ENCODE measurements around the gene PHETA2. TPM values are rescaled to one million over a fixed set of nuclear protein-coding genes. Genes with fewer than 3 reads are reported as not detected.

PHETA2 gene
- total and polyA plus RNA-seq, 2 donors (not counting 3 experiments of a cell fraction or from before 2014, with no cell fraction given) = 25.4 to 29.9 TPM

GRCh38 chr22:42025421-42025820, 48.6 kb upstream of the PHETA2 start:
- no peaks in the 10 kb centered on the region for H4K20me1 ChIP-seq (replicated peaks; ENCODE audit: control insufficient read depth, extremely low read depth, insufficient read depth, low read length)
- dilution Hi-C loops (cut with MboI; ENCODE audit: extremely low pct_ligation_motif_present, low sequenced_read_pairs) = no loop called here

GRCh38 chr22:42026705-42027104, 47.3 kb upstream of the PHETA2 start:
- ChIA-PET CTCF (no interaction called here), POLR2A (no interaction called here)
- no TSS peak for BruUV-seq (replicated peaks)
- no peak overlapping the region for H2AFZ ChIP-seq (ENCODE audit: low read depth, low read length)
- dilution Hi-C loops (cut with MboI; ENCODE audit: extremely low pct_ligation_motif_present, low sequenced_read_pairs) (no loop called here), intact Hi-C loops (cut with micrococcal nuclease) (no loop called here)
- H4K20me1 ChIP-seq (replicated peaks; ENCODE audit: control insufficient read depth, extremely low read depth, insufficient read depth, low read length) = no peaks in the 10 kb centered on the region
- no peaks in the 10 kb centered on the region for H3K4me1 ChIP-seq (ENCODE audit: control insufficient read depth, extremely low read depth, insufficient read depth, low read length)
- H3K9me3 ChIP-seq (replicated peaks; ENCODE audit: control insufficient read depth, insufficient read depth, low read length) = no peaks in the 10 kb centered on the region
- H3K4me2 ChIP-seq (ENCODE audit: insufficient read depth, low read length) = no peak overlapping the region
- H3K4me3 ChIP-seq (replicated peaks in 1 of 3; ENCODE audit: insufficient read depth in 1 of 3, low read depth in 1 of 3, low read length in 3 of 3) = no peak overlapping the region
- no peak overlapping the region for H3K27ac ChIP-seq (ENCODE audit: insufficient read depth, low read depth, low read length)
- no peaks in the 10 kb centered on the region for H3K9me1 ChIP-seq (replicated peaks; ENCODE audit: control insufficient read depth, extremely low read depth, insufficient read depth, low read length)
- FAIRE-seq = no peak
- peaks cover 3 to 13% of the 10 kb centered on the region in 2 experiments for H3K27me3 ChIP-seq (ENCODE audit: control insufficient read depth in 2 of 2, insufficient read depth in 2 of 2, low read length in 2 of 2)
- no peaks in the 10 kb centered on the region for H3K79me2 ChIP-seq (ENCODE audit: control insufficient read depth, insufficient read depth, low read length)
- TF ChIP-seq MAX (IDR thresholded peaks at IDR 0.05; ENCODE audit: insufficient read depth, insufficient read length) = no peak
- TF ChIP-seq JUN (IDR thresholded peaks at IDR 0.05; ENCODE audit: borderline replicate concordance, insufficient read depth, insufficient read length, low read depth) = no peak
- TF ChIP-seq FOS (IDR thresholded peaks at IDR 0.05; ENCODE audit: borderline replicate concordance, insufficient read depth, low read length) = no peak
- TF ChIP-seq EZH2 (IDR thresholded peaks at IDR 0.05; ENCODE audit: borderline replicate concordance, low read depth, low read length, severe bottlenecking) = no peak
- no peak for TF ChIP-seq GATA2 (IDR thresholded peaks at IDR 0.05; ENCODE audit: insufficient read depth, insufficient read length, low read depth, low read length)
- no peak for DNase-seq (ENCODE audit: low read depth, low spot score)
- no peak overlapping the region for H3K9ac ChIP-seq (replicated peaks; ENCODE audit: extremely low read depth, insufficient read depth, low read length)
- no peaks in the 10 kb centered on the region for H3K36me3 ChIP-seq (ENCODE audit: control insufficient read depth in 2 of 2, extremely low read depth in 1 of 2, insufficient read depth in 2 of 2, low read length in 2 of 2)

More at GRCh38 chr22:42025421-42025820, 48.6 kb upstream of the PHETA2 start:
- no peaks in the 10 kb centered on the region for H3K79me2 ChIP-seq (ENCODE audit: control insufficient read depth, insufficient read depth, low read length)
- TF ChIP-seq JUN (IDR thresholded peaks at IDR 0.05; ENCODE audit: borderline replicate concordance, insufficient read depth, insufficient read length, low read depth) = no peak
- no TSS peak for BruUV-seq (replicated peaks)
- FAIRE-seq = no peak
- no peak overlapping the region for H3K9ac ChIP-seq (replicated peaks; ENCODE audit: extremely low read depth, insufficient read depth, low read length)
- H3K4me3 ChIP-seq (replicated peaks in 1 of 3; ENCODE audit: insufficient read depth in 1 of 3, low read depth in 1 of 3, low read length in 3 of 3) = no peak overlapping the region
- H2AFZ ChIP-seq (ENCODE audit: low read depth, low read length) = no peak overlapping the region
- H3K36me3 ChIP-seq (ENCODE audit: control insufficient read depth in 2 of 2, extremely low read depth in 1 of 2, insufficient read depth in 2 of 2, low read length in 2 of 2) = no peaks in the 10 kb centered on the region
- POLR2A ChIA-PET = no interaction called here
- CTCF ChIA-PET = interaction anchor here (0.5 to 0.9 kb wide), 4 partner anchors 8 to 461 kb away, joined by 3 to 5 read pairs (median 4); no protein-coding TSS in a partner anchor
- intact Hi-C loops (cut with micrococcal nuclease) = no loop called here
- no peak overlapping the region for H3K27ac ChIP-seq (ENCODE audit: insufficient read depth, low read depth, low read length)
- H3K4me1 ChIP-seq (ENCODE audit: control insufficient read depth, extremely low read depth, insufficient read depth, low read length) = no peaks in the 10 kb centered on the region
- no peaks in the 10 kb centered on the region for H3K9me3 ChIP-seq (replicated peaks; ENCODE audit: control insufficient read depth, insufficient read depth, low read length)
- no peak overlapping the region for H3K4me2 ChIP-seq (ENCODE audit: insufficient read depth, low read length)
- no peak for DNase-seq (ENCODE audit: low read depth, low spot score)
- no peaks in the 10 kb centered on the region for H3K9me1 ChIP-seq (replicated peaks; ENCODE audit: control insufficient read depth, extremely low read depth, insufficient read depth, low read length)
- H3K27me3 ChIP-seq (ENCODE audit: control insufficient read depth in 2 of 2, insufficient read depth in 2 of 2, low read length in 2 of 2) = peaks cover 3 to 8% of the 10 kb centered on the region in 2 experiments

All from endothelial cell of umbilical vein (primary cell).